PC-3 (cell line): ENCODE results near the gene MEF2B.

Source experiments
- EZH2 ChIP-seq: fragments of 300-600 bp; sonication (generic); IDR thresholded peaks from one replicate; pipeline ENCODE4 v1.6.1; 2017; ENCODE audit warnings: antibody characterized with exemption, mild to moderate bottlenecking, low read length; ENCODE audit not compliant: unreplicated experiment
- EZH2phosphoT487 ChIP-seq: fragments of 300-600 bp; sonication (generic); IDR thresholded peaks from 2 replicates; pipeline ENCODE4 v1.6.1; 2018; ENCODE audit warnings: mild to moderate bottlenecking, antibody characterized with exemption, low read length, borderline replicate concordance
- TF ChIP-seq, protein P1 (sequence below): fragments of 300-600 bp; sonication (generic); conservative IDR thresholded peaks from 2 replicates; pipeline ENCODE4 v1.5.1; 2017; ENCODE audit warnings: antibody characterized with exemption, low read depth, mild to moderate bottlenecking, low read length

DNA sequence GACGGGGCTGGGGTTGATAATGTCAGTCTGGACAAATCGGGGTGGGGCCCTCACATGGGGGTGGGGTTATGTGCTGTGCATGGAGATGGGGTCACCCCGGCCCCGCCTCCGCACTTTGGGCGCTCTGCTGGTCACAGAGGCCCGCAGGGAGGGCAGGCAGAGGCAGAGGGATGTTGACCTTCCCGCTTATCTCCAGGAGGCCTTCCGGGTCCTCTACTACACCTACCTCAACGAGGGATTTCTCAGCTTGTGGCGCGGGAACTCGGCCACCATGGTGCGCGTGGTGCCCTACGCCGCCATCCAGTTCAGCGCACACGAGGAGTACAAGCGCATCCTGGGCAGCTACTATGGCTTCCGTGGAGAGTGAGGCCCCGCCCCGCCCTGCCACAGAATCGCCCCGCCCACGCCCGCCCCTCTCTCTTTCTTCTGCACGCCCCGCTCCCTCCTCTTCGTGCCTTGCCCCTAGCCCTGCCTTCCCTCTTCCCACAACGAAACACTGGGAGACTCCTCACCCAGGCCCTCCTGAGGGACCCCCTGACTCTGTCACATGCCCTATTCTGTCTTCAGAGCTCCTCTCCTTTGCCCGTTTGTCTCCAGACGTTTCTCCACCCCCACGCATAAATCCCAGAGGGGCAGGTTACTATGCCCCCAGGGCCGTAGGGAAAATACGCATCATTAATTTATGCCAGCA, 64.6 kb downstream of the MEF2B start:
- TF ChIP-seq, protein P1, sequence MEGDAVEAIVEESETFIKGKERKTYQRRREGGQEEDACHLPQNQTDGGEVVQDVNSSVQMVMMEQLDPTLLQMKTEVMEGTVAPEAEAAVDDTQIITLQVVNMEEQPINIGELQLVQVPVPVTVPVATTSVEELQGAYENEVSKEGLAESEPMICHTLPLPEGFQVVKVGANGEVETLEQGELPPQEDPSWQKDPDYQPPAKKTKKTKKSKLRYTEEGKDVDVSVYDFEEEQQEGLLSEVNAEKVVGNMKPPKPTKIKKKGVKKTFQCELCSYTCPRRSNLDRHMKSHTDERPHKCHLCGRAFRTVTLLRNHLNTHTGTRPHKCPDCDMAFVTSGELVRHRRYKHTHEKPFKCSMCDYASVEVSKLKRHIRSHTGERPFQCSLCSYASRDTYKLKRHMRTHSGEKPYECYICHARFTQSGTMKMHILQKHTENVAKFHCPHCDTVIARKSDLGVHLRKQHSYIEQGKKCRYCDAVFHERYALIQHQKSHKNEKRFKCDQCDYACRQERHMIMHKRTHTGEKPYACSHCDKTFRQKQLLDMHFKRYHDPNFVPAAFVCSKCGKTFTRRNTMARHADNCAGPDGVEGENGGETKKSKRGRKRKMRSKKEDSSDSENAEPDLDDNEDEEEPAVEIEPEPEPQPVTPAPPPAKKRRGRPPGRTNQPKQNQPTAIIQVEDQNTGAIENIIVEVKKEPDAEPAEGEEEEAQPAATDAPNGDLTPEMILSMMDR = no peak
- TF ChIP-seq EZH2 (no peak), EZH2phosphoT487 (no peak)
